ENCODE results near the gene MAD1L1. TPM values are rescaled to one million over a fixed set of nuclear protein-coding genes. Genes with fewer than 3 reads are reported as not detected.

Gene MAD1L1
- total RNA-seq, 1 experiment from 2014 or later = 38.5 TPM

DNA sequence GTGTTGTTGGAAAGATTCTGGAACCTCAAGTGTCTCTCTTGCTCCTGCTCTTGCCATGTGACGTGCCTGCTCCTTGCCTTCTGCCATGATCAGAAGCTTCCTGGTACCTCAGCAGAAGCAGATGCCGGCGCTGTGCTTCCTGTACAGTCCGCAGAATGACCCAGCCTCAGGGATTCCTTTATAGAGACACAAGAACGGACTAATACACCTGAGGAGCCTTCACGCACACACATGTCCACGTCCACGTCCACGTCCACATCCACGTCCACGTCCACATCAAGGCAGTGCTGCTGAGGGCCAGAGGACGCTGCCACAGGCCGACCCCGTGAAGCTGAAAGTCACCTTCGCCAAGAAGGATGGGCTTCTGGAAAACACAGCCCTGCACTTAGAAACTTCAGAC, 190.1 kb downstream of the MAD1L1 start:
- H3K79me2 ChIP-seq (ENCODE audit: insufficient read depth, low read length) = no peaks in the 10 kb centered on the region; the same call in 1 of the 2 replicates
- no peak overlapping the region for H3K4me2 ChIP-seq (ENCODE audit: low read length)
- POLR2A ChIA-PET = no interaction called here
- intact Hi-C loops (cut with micrococcal nuclease) = no loop called here
- H3K27me3 ChIP-seq (ENCODE audit: insufficient read depth, low read length) = no peaks in the 10 kb centered on the region
- TF ChIP-seq ZFX (IDR thresholded peaks at IDR 0.05) (no peak), REST (IDR thresholded peaks at IDR 0.05; ENCODE audit: low read depth) (no peak), POLR2A (IDR thresholded peaks at IDR 0.05; ENCODE audit: borderline replicate concordance, extremely low read depth, insufficient read depth, insufficient read length) (no peak), CBX3 (IDR thresholded peaks at IDR 0.05; ENCODE audit: low read depth) (no peak), SRF (IDR thresholded peaks at IDR 0.05; ENCODE audit: low read depth) (no peak), YY1 (IDR thresholded peaks at IDR 0.05; ENCODE audit: extremely low read depth, insufficient replicate concordance, low read depth, low read length) (no peak)
- CTCF ChIA-PET = no interaction called here
- H3K27ac ChIP-seq (ENCODE audit: low read depth, low read length) = no peak overlapping the region
- BruUV-seq (replicated peaks) = no TSS peak
- RAD21 ChIA-PET (ENCODE audit: low non-redundant PET in 1 of 2, low total read pairs in 2 of 2, uncharacterized antibody in 2 of 2, unreplicated experiment in 2 of 2) = no interaction called here
- no peaks in the 10 kb centered on the region for H3K36me3 ChIP-seq (ENCODE audit: control insufficient read depth in 1 of 2, insufficient read depth in 2 of 2, low read length in 2 of 2)
- H4K20me1 ChIP-seq (ENCODE audit: insufficient read depth) = no peaks in the 10 kb centered on the region
- H3K4me1 ChIP-seq (ENCODE audit: control insufficient read depth in 1 of 2, insufficient read depth in 2 of 2, low read length in 2 of 2) = no peaks in the 10 kb centered on the region
- DNase-seq (ENCODE audit: low read depth, low spot score) = no peak
- H2AFZ ChIP-seq (ENCODE audit: low read depth, low read length, poor library complexity, severe bottlenecking) = no peak overlapping the region
- H3K4me3 ChIP-seq (replicated peaks in 1 of 2; ENCODE audit: low read depth in 1 of 2, low read length in 2 of 2) = no peak overlapping the region
- no peaks in the 10 kb centered on the region for H3K9me3 ChIP-seq (ENCODE audit: control insufficient read depth in 1 of 2, insufficient read depth in 1 of 2, low read depth in 1 of 2, low read length in 2 of 2)
- no peak overlapping the region for H3K9ac ChIP-seq (ENCODE audit: low read length)
- ATAC-seq = no peak
- H3K9me2 ChIP-seq (ENCODE audit: insufficient read depth) = no peaks in the 10 kb centered on the region
